Right lobe of liver (tissue), 4 donors: ENCODE measurements around the gene C3orf85.

Experiments
- CTCF ChIP-seq, 4 donors: fragments of 200-600 bp in 3 of 4; fragments of 450-650 bp in 1 of 4; IDR thresholded peaks; one replicate each; pipeline versions ENCODE4 v1.5.1 to v1.8.0; 2016 to 2022; ENCODE audit warnings: antibody characterized with exemption in 4 of 4, mild to moderate bottlenecking in 2 of 4
- POLR2A ChIP-seq: fragments of 450-650 bp; IDR thresholded peaks from one replicate; pipeline ENCODE4 v1.6.1; 2017; ENCODE audit warnings: antibody characterized with exemption, mild to moderate bottlenecking
- donor health status: DM: no; HTN: no; CAD: no.
- donor health status: DM: no; HTN: no; CAD: no.
- donor health status: DM: no; HTN: yes; CAD: no.

GRCh38 chr3:109171479-109171878, 35.0 kb downstream of the C3orf85 start:
- no peak for TF ChIP-seq CTCF (IDR thresholded peaks at IDR 0.05)
- no peak for TF ChIP-seq POLR2A
